ENCODE measurements around the gene KRT4.

KRT4 gene

DNA sequence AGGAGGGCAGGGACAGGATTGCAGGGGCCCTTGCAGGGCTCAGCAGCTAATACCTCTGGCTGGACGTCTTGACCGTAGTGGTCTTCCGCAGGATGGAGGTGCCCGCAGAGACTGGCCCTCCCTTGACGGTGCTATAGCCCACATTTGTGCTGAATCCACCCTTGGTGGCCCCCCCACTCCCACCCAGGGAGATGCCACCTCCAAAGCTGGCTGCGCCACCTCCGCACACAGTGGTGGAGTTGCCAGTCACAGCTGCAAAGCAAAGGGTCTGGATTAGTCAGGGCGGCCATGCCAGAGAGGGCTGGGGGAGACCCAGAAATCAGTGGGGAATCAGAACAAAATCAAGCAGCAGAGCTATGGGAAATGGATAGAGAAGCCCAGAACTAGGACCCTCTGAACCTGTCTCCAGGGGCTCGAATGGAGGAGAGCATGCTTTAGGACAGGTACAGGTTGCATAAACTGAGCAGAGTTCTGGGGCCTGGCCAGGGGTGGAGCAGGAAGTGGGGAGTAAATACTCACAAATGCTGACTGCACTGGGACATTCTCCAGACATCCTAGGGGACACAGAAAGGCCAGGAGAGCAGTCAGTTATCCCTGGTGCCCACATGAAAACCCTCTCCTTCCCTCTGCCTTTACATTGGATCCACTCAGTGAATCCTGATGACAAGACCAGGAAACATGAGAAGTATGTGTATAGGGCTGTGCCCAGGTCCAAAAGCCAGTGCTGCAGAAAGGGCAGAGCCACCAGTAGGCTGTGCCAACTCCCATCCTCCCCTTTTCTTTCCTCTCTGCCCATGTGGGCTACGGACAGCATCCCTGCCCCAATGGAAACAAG, 8.1 kb upstream of the KRT4 start:
- no peak for DNase-seq (ENCODE audit: low read depth)

DNA sequence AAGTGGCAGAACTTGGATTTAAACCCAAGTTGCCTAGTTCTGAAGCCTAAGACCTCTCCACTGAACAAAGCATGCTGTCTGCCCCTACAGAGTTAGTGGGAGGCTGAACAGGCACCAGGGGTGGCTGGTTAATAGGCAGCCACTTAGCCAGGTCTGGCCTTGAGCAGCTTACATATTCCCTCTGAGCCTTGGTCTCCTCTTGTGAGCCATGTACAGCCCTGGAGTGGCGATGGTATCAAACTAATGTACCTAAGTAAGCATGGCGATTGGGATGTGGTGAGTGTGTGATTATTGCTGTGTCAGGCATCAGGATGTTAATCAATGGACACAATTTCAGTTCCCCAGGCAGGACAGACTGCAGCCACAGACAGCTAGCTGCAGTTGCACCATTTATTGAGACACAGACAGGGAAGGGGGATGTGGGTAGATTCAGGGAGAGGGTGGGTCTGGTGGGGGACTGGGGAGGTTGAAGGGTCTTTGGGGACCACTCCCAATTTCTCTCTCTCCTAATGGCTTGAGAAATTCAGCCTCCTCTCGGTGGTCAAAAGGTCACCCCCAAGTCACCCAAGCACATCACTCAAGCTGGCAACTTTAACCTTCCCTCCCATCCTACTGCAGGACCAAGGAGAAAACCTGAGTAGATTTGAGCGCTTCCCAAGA, 7.3 kb upstream of the KRT4 start:
- no peak for DNase-seq (ENCODE audit: low read depth)

DNA sequence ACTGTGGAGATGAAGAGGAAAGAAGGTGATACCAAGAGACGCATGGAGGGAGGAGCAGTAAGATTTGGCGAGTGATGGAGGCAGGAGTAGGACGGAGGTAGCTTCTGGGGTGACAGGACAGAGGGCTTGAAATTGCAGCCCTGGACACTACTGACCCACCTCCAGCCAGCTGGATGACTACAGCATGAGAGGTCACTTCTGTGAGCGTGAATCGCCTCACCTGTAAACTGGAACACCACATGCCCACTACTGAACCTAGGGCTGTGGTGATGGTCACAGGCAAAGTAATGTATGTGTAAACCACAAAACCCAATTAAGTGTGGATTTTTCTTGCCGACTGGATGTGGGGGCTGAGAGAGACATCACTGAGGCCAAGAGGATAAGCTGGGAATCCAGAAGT, 6.6 kb upstream of the KRT4 start:
- DNase-seq (ENCODE audit: low read depth): no peak

DNA sequence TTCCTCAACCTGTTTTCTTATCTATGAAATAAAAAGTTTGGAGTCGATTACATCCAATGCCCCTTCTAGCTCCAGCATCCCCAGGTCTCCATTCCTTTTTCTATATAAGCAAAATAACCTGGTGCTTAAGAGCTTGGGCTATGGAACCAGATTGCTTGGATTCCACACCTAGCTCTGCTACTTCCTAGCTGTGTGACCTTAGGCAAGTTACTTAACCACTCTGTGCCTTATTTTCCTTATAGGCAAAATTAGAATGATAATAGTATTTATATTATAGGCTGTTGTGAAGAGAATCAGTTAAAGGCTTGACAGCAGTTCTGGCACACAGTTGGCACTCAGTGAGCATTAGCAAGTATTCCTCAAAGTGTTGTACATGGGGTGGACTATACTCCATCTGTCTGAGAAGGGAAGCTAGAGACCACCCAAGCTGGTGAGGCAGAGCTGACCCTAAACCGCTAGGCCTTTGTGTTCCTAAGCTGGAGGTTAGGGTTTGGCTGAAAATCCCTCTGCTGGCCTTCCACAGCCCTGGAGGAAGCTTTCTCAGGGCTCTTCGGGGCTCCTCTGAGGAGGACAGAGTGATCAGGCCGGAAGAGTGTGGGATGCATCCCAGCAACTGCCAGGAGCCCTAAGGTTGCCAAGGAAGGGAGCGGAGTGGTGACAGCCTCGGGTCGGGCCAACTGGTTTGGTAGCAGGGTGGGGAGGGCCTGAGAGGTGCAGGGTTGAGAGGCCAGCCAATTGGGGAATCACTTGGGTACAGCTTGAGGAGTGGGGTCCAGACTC, 6.0 kb upstream of the KRT4 start:
- DNase-seq (ENCODE audit: low read depth): no peak

DNA sequence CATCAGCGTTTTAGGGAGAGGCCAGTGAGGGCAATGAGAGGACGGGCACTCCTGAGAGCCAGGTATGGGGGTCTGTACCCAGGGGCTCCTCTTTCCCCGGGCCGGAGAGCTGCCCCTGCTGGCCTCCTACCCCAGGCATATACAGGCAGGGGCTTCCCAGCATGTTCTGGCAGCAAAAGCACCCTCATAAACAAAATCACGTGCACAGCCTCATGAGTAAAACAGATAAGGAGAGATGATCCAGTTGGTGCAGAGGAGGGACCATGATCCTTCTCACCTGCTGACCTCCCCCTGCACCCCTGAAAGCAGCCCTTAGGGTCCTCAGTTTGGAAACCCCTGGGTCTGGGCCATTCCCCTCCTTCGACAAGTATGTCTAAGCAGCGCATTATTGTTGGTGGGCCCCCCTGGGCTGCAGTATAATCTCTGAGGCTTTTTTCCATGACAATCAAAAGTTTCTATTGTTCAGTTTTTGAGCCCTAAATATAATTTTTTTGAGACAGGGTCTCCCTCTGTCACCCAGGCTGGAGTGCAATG, 5.0 kb upstream of the KRT4 start:
- DNase-seq (ENCODE audit: low read depth): no peak

DNA sequence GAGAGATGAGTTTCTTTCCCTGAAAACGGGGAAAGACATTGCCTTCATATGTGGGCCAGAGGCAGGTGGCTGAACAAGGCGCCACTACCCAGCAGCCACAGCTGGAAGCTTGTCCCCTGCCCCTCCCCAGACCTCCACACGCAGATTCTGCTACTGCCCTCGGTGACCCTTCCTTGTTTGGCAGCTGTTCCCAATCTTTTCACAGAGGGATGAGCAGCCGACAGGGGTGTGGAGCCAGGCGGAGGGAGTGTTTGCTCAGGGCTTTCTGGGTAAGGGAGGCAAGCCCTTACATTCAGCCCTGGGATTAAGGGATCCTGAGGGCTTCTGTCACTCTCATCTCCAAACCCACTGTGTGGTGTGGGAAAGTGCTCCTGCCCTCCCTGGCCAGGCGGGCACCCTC, 4.5 kb upstream of the KRT4 start:
- no peak for DNase-seq (ENCODE audit: low read depth)

DNA sequence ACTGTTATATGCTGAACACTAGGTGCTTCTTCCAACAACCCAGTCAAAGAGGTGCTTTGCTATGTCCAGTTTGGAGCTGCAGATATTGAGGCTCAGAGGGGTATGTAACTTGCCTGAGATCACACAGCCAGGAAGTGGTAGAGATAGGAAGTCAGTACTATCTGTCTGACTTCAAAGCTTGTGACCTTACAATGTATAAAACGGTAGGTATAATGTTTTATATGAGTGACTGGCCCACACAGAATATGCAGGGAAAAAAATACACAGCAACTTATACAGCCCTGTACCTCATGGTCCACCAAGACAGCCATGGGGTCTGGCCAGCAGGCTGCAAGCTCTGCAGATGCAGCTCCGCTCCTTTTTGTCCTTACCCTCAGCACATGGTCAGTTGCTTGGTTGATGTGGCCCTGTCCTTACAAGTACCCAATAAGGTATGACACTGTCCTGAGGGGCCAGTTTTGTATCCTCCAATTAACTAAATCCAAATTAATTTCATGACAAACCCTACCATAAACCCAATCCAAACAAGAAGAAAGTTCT, 3.9 kb upstream of the KRT4 start:
- DNase-seq (ENCODE audit: low read depth): no peak

DNA sequence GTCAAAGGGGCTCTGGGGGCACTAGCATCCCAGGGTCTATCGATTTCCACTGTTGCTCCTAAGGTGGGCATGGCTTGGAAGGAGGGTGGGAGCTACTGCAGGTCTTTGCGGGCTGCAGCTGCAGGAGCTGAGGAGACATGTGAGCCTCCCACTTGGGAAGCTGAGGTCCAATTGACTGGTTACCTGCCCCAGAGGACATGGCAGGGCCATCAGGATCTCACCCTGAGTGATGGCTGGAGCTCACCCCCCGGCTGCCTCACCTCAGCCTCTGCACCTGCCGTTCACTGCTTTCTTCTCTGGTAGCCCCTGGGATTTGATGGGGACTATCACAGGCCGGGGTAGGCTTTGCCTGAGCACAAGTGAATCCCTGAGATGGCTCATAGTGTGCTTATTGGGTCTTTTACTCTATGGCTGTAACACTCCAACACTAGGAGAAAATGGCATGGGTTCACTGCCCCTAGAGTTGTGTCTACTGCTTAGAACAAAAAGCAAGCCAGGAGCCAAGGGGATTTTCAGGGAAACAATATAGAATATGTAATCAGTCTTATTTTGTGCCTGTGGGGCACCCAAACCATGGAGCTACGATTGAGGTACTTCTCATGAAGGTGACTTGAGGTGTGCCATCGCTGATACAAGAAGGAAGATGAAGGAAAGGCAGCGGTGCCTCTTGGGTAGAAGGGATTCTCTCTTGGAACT, 3.2 kb upstream of the KRT4 start:
- DNase-seq (ENCODE audit: low read depth): no peak

DNA sequence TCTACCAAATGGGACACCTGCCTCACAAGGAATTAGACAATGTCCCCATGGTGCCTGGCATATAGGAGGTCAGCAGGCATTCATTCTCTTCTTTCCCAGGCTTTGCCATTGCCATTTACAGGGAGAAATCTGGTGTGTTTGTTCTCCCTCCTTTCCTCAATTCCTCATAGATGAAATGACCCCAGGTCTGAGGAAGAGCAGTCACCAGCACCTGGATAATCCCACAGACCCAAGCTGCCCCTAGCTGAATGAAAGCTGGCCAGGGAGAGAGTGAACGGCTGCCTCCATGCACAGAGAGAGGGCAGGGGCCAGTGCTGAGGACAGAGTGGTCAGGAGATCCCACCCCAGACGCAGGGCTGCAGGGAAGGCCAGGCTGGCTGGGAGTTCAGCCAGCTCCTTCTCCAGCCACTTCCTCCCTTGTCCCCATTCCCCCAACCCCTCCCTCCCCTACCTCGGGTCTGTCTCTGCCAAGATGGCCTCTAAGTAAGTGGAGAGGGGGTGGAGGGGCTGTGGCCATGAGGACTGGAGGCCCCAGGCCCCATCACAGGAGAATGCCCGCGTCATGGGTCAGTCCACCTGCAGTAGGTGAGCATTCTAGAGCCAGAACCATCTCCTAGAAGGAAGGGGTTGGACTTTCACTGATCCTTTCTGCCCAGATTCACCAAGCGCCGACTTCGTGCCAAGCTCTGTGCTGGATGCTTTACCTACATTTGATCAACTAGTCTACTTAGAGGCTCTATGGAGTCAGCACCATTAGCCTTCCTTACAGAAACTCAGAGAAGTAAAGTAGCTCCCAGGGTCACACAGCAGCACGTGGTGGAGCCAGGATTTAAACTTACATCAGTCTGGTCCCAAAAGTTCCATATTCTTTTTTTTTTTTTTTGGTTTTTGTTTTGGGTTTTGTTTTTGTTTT, 2.0 kb upstream of the KRT4 start:
- no peak for DNase-seq (ENCODE audit: low read depth)

DNA sequence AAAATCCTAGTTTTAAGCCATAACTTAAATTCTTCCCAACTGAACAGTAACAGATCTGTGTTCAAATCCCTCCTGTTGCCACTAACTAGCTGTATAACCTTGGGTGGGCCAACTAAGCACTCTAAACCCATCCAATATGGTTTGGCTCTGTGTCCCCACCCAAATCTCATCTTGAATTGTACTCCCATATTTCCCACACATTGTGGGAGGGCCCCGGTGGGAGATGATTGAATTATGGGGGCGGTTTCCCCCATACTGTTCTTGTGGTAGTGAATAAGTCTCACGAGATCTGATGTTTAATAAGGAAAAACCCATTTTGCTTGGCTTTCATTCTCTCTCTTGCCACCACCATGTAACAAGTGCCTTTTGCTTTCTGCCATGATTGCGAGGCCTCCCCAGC, 1.2 kb upstream of the KRT4 start:
- no peak for DNase-seq (ENCODE audit: low read depth)

DNA sequence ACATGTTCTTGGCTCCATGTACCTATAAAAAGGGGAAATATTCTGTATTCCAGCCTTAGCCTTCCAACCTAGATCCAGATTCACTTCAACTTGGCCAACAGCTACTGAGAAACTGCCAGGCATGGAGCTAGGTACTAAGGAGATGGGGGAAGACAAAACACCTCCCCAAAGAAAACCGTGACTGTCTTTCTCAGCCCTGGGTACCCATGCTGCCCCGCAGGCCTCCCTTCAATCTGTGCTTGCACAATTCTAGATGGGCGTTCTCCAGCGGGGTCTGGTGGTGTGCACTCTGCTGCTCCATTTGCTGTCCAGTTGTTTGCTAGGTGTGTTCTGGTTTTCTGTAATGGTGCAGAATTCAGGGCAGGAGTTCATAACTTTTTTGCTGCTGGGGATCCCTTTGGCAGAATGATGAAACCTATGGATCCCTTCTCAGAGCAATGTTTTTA, 817 bp upstream of the KRT4 start:
- no peak for DNase-seq (ENCODE audit: low read depth)

DNA sequence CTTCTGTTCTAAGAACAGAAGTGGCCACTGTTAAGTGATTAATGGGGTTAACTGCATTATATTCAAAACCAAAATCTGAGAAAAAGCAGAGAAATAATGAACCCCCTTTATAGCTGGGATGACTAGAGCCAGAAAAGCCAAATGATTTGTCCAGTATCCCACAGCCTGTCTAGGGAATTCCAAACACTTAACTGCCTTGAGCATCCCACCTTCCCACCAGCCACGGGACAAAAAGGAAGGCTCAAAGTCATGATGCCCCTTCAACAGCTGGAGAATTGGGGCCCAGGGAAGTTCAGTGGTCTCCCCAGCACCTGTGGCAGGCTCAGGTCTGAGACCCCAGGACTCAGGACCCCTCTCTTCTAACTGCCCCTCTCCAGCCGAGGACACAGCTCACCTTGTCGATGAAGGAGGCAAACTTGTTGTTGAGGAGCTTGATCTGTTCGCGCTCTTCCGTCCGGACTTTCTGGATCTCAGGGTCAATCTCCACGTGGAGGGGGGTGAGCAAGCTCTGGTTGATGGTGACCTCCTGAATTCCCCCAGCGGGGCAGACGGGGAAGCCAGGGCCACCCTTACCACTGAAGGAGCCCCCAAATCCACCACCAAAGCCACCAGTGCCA, 605 bp downstream of the KRT4 start:
- DNase-seq (ENCODE audit: low read depth): no peak

DNA sequence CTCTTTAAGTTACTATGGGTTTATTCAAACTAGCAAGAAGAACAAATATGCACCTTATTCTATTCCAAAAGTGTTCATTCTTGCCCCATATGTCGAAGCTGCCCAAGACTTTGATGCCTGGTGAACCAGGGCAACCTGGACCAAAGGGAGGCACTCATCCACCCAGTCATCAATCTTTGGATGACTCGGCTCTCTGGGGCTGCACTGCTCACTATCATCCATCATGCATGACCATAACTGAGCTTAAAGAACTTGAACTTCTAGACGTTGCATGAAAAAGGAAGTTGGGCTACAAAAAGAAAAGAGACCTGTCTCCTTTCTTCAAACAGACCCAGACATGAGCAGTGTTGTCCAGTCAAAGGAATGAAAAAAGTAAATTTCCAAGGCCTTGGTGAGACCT, 1.2 kb downstream of the KRT4 start:
- no peak for DNase-seq (ENCODE audit: low read depth)

DNA sequence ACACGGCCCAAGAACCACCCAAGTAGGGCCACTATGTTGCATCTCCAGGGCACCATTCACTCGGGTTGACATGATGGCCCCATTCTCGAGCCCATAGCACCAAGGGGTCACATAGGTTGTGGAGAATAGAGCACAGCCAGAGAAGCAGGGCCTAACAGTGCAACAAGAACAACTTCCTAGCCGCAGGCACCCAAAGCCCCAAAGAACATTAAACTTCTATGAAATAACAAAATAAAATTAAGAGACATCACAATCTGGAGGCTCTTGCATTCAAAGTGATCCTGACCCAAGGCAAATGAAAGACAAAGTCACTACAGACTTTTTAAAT, 1.9 kb downstream of the KRT4 start:
- DNase-seq (ENCODE audit: low read depth): no peak

DNA sequence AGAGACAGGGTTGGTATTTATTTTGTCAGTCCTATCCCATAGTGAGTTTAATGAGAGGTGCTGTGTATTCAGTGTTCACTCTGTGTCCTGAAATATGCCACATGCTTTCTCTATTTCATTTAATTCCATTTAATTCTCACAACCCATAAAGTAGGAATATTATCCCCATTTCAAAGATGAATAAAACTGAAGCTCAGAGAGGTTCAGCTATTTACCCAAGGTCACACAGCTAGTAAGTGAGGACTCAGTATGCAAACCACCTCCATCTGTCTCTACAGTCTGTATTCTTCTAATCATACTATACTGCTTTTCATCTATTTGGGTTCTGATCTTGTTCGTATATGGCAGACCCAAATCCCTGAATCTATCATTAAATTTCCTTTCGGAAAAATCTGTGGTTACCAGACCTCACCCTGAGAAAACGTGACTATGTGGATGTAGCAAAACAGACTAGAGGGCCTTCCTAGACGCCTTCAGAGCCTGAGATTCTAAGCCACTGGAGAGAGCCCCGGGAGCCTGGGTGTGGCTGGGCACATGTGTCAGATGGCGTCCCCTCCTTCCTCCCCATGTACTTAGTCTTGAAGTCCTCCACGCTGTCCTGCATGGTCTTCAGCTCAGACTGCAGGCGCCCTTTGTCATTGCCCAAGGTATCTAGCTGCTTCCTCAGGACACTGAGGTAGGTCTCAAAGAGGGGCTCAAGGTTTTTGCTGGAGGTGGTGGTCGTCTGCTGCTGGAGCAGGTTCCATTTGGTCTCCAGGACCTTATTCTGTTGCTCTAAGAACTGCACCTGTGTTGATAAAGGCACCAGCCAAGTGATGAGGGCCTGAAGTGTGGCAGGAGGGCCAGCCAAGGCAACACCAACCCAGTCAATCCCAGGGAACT, 2.5 kb downstream of the KRT4 start:
- DNase-seq (ENCODE audit: low read depth): no peak

DNA sequence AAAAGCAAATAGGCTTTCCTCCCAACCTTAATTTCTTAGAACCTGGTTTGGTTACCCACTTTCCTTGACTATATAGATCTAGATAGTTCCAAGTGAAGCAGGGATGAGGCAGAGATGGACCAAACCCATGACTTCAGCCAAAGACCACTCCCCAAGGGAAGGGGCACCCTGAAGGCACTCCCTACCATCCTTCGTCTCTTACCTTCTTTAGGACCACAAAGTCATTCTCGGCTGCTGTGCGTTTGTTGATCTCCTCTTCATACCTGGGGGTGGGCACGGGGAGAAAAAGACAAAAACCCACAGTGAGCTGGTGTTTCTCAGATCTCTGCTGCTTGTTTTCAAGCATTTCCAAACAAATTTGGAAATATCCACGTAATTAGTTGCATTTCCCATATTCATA, 3.4 kb downstream of the KRT4 start:
- no peak for DNase-seq (ENCODE audit: low read depth)

DNA sequence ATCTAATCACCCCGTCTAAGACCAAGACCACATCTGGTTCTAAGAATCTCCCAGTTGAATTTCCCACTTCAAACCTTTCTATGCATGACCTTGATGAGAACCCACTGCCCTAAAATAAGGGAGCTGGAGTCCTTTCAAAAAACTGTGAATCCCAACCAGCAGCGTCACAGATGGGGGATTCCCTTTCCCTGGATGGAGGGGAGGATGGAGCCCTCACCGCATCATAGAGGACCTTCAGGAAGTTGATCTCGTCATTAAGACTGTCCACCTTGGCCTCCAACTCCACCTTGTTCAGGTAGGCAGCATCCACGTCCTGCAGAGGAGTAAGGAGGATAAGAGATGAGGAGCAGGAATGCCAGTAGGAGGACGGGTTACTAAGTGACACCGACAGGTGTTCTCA, 4.8 kb downstream of the KRT4 start:
- no peak for DNase-seq (ENCODE audit: low read depth)

DNA sequence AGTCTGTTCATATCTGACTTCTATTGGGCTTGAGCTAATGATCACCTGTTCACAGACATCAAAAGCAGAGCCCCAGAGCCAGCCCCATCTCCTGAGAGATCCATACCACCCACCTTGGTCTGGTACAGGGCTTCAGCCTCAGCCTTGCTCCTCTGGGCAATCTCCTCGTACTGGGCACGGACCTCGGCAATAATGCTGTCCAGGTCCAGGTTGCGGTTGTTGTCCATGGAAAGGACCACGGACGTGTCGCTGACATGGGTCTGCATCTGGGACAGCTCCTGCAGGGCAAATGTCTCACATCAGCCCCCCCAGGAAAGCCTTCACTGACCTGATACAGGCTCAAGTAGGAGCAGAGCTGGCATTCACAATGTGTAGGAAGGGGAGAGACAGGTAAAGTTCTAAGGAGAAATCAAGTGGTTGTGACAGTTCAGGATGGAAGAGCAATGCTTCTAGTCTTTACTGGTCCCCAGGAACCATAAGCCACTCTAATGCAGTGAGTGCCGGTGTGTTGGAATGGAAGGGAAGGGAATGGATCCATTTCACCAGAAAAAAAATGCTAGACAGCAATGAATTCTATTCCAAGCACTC, 5.2 kb downstream of the KRT4 start:
- no peak for DNase-seq (ENCODE audit: low read depth)

Measured in stimulated activated CD8-positive, alpha-beta memory T cell treated with anti-CD3 and anti-CD28 coated beads, Interleukin-12 subunit alpha, Interleukin-12 subunit beta, amount 100 ng/mL, for 4 hours (primary cell).